ENCODE data around the gene RAD23A.
"Not testable (repeated sequence)": the region's sequence is repeated elsewhere in the genome, so short reads cannot be mapped to it uniquely, and the experiment has no call there.

Gene RAD23A

DNA sequence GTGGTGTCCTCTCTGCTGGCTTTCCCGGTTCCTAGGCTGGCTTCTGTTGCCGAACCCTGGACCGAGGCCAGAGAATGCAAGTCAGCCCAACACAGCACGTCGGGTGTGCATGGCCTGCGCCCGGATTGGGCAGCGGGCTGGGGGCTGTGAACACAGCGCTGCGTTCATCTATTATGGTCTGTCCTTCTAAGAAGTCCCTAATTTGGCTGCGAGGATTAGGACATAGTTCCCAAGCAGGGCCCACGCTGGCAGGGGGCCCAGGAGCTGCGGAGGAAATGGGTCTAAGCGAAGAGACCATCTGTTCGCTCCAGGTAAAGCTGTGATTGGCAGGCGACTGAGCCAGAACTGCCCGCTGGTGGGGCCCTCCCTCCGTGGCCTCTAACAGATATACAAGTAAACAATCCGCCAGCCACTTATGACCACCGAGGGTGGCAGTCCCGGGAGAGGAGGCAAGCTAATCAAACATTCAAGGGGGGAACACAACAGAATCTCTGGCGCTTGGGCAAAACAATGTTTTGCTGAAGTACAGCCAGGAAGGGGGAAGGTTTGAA is 32.6 kb upstream of the RAD23A start:
- no peak for TF ChIP-seq CTCF (IDR thresholded peaks at IDR 0.05; ENCODE audit: insufficient read depth, low read length, poor library complexity, severe bottlenecking)
- Histone ChIP-seq H3K27me3 (replicated peaks; ENCODE audit: control insufficient read depth, insufficient read depth, low read length) (no peaks in the 10 kb centered on the region), H3K4me3 (replicated peaks; ENCODE audit: low read depth, low read length) (no peak overlapping the region), H3K36me3 (ENCODE audit: control insufficient read depth, insufficient read depth, low read length) (no peaks in the 10 kb centered on the region)
- DNase-seq (ENCODE audit: extremely low read depth, insufficient read length): no peak

DNA sequence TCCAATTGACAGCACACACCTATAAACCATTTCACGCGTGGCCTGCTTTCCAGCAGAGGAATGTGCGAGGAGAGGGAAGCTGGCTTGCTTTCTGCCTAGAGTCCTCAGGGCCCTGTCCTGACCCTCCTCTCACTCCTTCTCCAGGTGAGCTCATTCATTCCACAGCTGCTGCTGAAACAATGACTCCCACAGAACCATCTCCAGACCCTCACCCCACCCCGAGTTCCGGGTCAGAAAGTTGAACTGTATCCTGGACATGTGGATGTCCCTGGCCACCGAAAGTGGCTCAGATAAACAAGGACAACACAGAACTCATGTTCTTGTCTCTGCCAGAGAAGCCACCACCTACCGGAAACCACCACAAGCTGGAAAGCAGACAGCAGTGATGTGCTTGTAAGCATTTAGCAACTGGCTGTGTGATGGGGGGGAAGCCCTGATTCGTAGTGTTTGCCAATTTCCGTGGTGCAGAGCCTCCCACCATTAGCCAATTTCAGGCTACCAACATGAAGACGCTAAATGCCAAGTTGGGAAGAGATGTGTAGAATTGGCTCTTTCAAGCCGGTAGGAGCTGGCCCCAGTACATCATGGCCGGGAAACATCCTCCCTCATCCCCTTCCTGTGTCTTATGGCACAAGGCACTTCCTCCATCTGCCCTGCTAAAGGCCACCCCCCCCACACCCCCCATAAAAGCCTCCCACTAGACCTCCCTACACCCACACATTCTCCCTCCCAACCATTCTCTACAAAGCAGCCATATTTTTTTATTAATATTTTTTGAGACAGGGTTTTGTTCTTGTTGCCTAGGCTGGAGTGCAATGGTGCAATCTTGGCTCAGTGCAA is 31.6 kb upstream of the RAD23A start:
- no peak for DNase-seq (ENCODE audit: extremely low read depth, insufficient read length)
- Histone ChIP-seq H3K4me3 (replicated peaks; ENCODE audit: low read depth, low read length) (no peak overlapping the region), H3K36me3 (ENCODE audit: control insufficient read depth, insufficient read depth, low read length) (no peaks in the 10 kb centered on the region), H3K27me3 (replicated peaks; ENCODE audit: control insufficient read depth, insufficient read depth, low read length) (no peaks in the 10 kb centered on the region)
- no peak for TF ChIP-seq CTCF (IDR thresholded peaks at IDR 0.05; ENCODE audit: insufficient read depth, low read length, poor library complexity, severe bottlenecking)

DNA sequence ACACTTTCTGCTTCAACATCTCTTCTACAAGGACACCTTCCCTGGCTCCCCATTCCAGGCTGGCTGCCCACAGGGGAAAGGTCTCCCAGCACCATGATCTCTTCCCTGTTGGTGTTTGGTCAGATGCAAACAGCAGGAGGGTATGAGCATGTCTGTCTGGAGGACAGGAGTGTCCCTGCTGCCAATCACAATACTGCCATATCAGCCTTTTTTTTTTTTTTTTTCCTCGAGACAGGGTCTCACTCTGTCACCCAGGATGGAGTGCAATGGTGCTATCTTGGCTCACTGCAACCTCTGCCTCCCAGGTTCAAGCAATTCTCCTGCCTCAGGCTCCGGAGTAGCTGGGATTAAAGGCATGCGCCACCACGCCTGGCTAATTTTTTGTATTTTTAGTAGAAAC is 29.8 kb upstream of the RAD23A start:
- DNase-seq (ENCODE audit: extremely low read depth, insufficient read length); H3K36me3 ChIP-seq (ENCODE audit: control insufficient read depth, insufficient read depth, low read length); H3K27me3 ChIP-seq (replicated peaks; ENCODE audit: control insufficient read depth, insufficient read depth, low read length); H3K4me3 ChIP-seq (replicated peaks; ENCODE audit: low read depth, low read length): not testable (repeated sequence)

DNA sequence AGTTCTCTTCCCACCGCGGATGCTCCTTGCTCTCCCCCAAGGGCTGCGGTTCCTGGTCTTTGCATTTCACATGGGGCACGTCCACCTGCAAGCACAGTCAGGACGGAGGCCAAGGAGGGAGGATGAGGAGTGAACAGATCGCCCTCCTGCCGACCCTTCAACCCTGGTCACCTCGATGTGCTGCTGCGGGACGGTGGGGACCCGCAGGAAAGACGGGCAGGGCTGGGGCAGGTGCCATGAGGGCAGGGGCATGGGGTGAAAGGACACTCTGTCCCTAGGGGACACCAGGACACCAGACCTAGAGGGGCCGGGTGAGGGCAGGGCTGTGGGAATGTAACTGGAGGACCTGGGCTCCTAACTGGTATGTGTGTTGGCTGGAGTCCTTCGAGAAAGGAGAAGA is 27.4 kb upstream of the RAD23A start:
- peaks cover 4% of the 10 kb centered on the region for H3K36me3 ChIP-seq (ENCODE audit: control insufficient read depth, insufficient read depth, low read length)
- no peak for TF ChIP-seq CTCF (IDR thresholded peaks at IDR 0.05; ENCODE audit: insufficient read depth, low read length, poor library complexity, severe bottlenecking)
- DNase-seq (ENCODE audit: extremely low read depth, insufficient read length): no peak
- H3K4me3 ChIP-seq (replicated peaks; ENCODE audit: low read depth, low read length): no peak overlapping the region
- H3K27me3 ChIP-seq (replicated peaks; ENCODE audit: control insufficient read depth, insufficient read depth, low read length): no peaks in the 10 kb centered on the region

DNA sequence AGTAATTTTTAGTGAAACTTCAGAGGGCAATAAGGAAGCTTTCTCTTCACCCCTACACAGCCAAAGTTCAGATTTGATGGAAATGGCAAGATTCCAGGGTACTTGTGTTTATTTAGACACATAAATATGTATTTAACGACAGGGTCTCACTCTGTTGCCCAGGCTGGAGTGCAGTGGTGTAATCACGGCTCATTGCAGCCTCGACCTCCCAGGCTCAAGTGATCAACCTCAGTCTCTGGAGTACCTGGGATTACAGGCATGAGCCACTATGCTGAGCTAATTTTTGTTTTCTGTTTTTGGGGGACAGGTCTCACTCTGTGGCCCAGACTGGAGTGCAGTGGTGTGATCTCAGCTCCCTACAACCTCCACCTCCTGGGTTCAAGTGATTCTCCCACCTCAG is 24.6 kb upstream of the RAD23A start:
- TF ChIP-seq CTCF (IDR thresholded peaks at IDR 0.05; ENCODE audit: insufficient read depth, low read length, poor library complexity, severe bottlenecking): no peak
- Histone ChIP-seq H3K27me3 (replicated peaks; ENCODE audit: control insufficient read depth, insufficient read depth, low read length) (no peaks in the 10 kb centered on the region), H3K36me3 (ENCODE audit: control insufficient read depth, insufficient read depth, low read length) (peaks cover 20% of the 10 kb centered on the region), H3K4me3 (replicated peaks; ENCODE audit: low read depth, low read length) (no peak overlapping the region)
- DNase-seq (ENCODE audit: extremely low read depth, insufficient read length): no peak

GRCh38 chr19:12922959-12923358 is 22.7 kb upstream of the RAD23A start:
- no peak for TF ChIP-seq CTCF (IDR thresholded peaks at IDR 0.05; ENCODE audit: insufficient read depth, low read length, poor library complexity, severe bottlenecking)
- H3K4me3 ChIP-seq (replicated peaks; ENCODE audit: low read depth, low read length): no peak overlapping the region
- peaks cover 25% of the 10 kb centered on the region for H3K36me3 ChIP-seq (ENCODE audit: control insufficient read depth, insufficient read depth, low read length)
- DNase-seq (ENCODE audit: extremely low read depth, insufficient read length): no peak
- no peaks in the 10 kb centered on the region for H3K27me3 ChIP-seq (replicated peaks; ENCODE audit: control insufficient read depth, insufficient read depth, low read length)
